Type B pancreatic cell (in vitro differentiated cells): ENCODE results near the gene SLC1A1. TPM values are rescaled to one million over a fixed set of nuclear protein-coding genes. Genes with fewer than 3 reads are reported as not detected.

Source experiments
- DNase-seq: peaks from one replicate; pipeline ENCODE4 v3.0.0; 2021; ENCODE audit warnings: mixed read lengths; ENCODE audit not compliant: unreplicated experiment; ENCODE audit errors: extremely low spot score
- H3K27ac Mint-ChIP-seq: 2 replicates; pipeline ENCODE4 v1.8.0; 2021; ENCODE audit warnings: mild to moderate bottlenecking, mixed read lengths
- H3K27me3 Mint-ChIP-seq: 2 replicates; pipeline ENCODE4 v1.8.0; 2021; ENCODE audit warnings: mixed read lengths
- H3K36me3 Mint-ChIP-seq: 2 replicates; pipeline ENCODE4 v1.8.0; 2021; ENCODE audit warnings: mixed read lengths
- H3K4me1 Mint-ChIP-seq: one replicate; pipeline ENCODE4 v1.8.0; 2021; ENCODE audit warnings: mixed read lengths; ENCODE audit not compliant: unreplicated experiment
- H3K4me3 Mint-ChIP-seq: 2 replicates; pipeline ENCODE4 v1.8.0; 2021; ENCODE audit warnings: mild to moderate bottlenecking, mixed read lengths
- H3K9me3 Mint-ChIP-seq: 2 replicates; pipeline ENCODE4 v1.8.0; 2021; ENCODE audit warnings: mixed read lengths
- CTCF ChIP-seq: fragments of 200-600 bp; sonication (generic); conservative IDR thresholded peaks from 2 replicates; pipeline ENCODE4 v1.5.0; 2021; ENCODE audit warnings: antibody characterized with exemption, mild to moderate bottlenecking
- total RNA-seq: library from RNA; stranded (reverse); gene quantifications from 2 replicates; pipeline ENCODE4 v1.2.1, GENCODE V29; 2021; ENCODE audit warnings: low replicate concordance

Gene SLC1A1
- total RNA-seq, 1 donor from 2014 or later, result 6.0 TPM

- Mint-ChIP-seq H3K27me3 (no peaks in the 10 kb centered on the region), H3K9me3 (peaks cover 3% of the 10 kb centered on the region), H3K27ac (peak overlapping the region; percentile 57), H3K4me1 (peaks cover 8% of the 10 kb centered on the region), H3K4me3 (peak overlapping the region; percentile 46), H3K36me3 (peaks cover 8% of the 10 kb centered on the region)
- no peak for TF ChIP-seq CTCF
- no peak for DNase-seq
These were observed 129.9 kb downstream of the SLC1A1 start for GRCh38 chr9:4620057-4620765.

GRCh38 chr9:4620881-4621555 lies 130.8 kb downstream of the SLC1A1 start:
- Mint-ChIP-seq H3K4me1 (peaks cover 8% of the 10 kb centered on the region), H3K36me3 (peaks cover 8% of the 10 kb centered on the region), H3K27ac (no peak overlapping the region), H3K27me3 (no peaks in the 10 kb centered on the region), H3K9me3 (peaks cover 3% of the 10 kb centered on the region), H3K4me3 (no peak overlapping the region)
- no peak for TF ChIP-seq CTCF
- no peak for DNase-seq

GRCh38 chr9:4622016-4622415 lies 131.7 kb downstream of the SLC1A1 start:
- H3K9me3 Mint-ChIP-seq, result peaks cover 3% of the 10 kb centered on the region
- H3K27me3 Mint-ChIP-seq, result no peaks in the 10 kb centered on the region
- peaks cover 8% of the 10 kb centered on the region for H3K4me1 Mint-ChIP-seq
- DNase-seq, result no peak
- peaks cover 8% of the 10 kb centered on the region for H3K36me3 Mint-ChIP-seq
- H3K4me3 Mint-ChIP-seq, result no peak overlapping the region
- H3K27ac Mint-ChIP-seq, result no peak overlapping the region
- no peak for TF ChIP-seq CTCF

GRCh38 chr9:4630836-4631235 lies 140.6 kb downstream of the SLC1A1 start:
- H3K27ac Mint-ChIP-seq, result no peak overlapping the region
- no peaks in the 10 kb centered on the region for H3K4me1 Mint-ChIP-seq
- no peak for TF ChIP-seq CTCF
- no peak for DNase-seq
- H3K4me3 Mint-ChIP-seq, result no peak overlapping the region
- no peaks in the 10 kb centered on the region for H3K9me3 Mint-ChIP-seq
- H3K27me3 Mint-ChIP-seq, result no peaks in the 10 kb centered on the region
- no peaks in the 10 kb centered on the region for H3K36me3 Mint-ChIP-seq

Other genes with a start within 250 kb of the SLC1A1 start
- 23.2 and 39.9 TPM in 2 replicates for gene GLIS3, start 190.4 kb upstream of the SLC1A1 start, total RNA-seq
- 12.2 and 19.5 TPM in 2 replicates for gene PLPP6, start 171.8 kb downstream of the SLC1A1 start, total RNA-seq
- gene SPATA6L, start 176.0 kb downstream of the SLC1A1 start, total RNA-seq, result 3.0 and 4.7 TPM in 2 replicates
- gene CDC37L1, start 189.1 kb downstream of the SLC1A1 start, total RNA-seq, result 13.2 and 13.4 TPM in 2 replicates